Omental fat pad (tissue), 4 donors: ENCODE data around the gene C4orf17. TPM values are rescaled to one million over a fixed set of nuclear protein-coding genes. Genes with fewer than 3 reads are reported as not detected.

Experiments used
- ATAC-seq: fragments of 150-250 bp; one replicate; pipeline ENCODE4 v1.9.1; 2016; ENCODE audit warnings: mild to moderate bottlenecking, moderate library complexity; ENCODE audit not compliant: low FRiP score
- DNase-seq: peaks from one replicate; pipeline ENCODE4 v3.0.0-alpha.2; 2019; ENCODE audit warnings: low spot score
- total RNA-seq, 4 donors: library from RNA; depleted of rRNA; stranded (reverse); fragments of >200 nt; gene quantifications; one replicate each; pipeline ENCODE4 v1.1.0, GENCODE V29; 2016
- TF ChIP-seq, protein P1 (sequence below), 3 donors: fragments of 450-650 bp; IDR thresholded peaks; one replicate each; pipeline ENCODE4 v1.5.1; 2016 to 2017; ENCODE audit warnings: antibody characterized with exemption in 3 of 3, mild to moderate bottlenecking in 3 of 3, moderate library complexity in 2 of 3

Gene C4orf17
- total RNA-seq, 4 donors from 2014 or later: not detected

GRCh38 chr4:99536271-99536670 lies 25.4 kb downstream of the C4orf17 start:
- no peak for ATAC-seq
- no peak for DNase-seq
- TF ChIP-seq, protein P1, sequence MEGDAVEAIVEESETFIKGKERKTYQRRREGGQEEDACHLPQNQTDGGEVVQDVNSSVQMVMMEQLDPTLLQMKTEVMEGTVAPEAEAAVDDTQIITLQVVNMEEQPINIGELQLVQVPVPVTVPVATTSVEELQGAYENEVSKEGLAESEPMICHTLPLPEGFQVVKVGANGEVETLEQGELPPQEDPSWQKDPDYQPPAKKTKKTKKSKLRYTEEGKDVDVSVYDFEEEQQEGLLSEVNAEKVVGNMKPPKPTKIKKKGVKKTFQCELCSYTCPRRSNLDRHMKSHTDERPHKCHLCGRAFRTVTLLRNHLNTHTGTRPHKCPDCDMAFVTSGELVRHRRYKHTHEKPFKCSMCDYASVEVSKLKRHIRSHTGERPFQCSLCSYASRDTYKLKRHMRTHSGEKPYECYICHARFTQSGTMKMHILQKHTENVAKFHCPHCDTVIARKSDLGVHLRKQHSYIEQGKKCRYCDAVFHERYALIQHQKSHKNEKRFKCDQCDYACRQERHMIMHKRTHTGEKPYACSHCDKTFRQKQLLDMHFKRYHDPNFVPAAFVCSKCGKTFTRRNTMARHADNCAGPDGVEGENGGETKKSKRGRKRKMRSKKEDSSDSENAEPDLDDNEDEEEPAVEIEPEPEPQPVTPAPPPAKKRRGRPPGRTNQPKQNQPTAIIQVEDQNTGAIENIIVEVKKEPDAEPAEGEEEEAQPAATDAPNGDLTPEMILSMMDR (IDR thresholded peaks at IDR 0.05): no peak

DNA sequence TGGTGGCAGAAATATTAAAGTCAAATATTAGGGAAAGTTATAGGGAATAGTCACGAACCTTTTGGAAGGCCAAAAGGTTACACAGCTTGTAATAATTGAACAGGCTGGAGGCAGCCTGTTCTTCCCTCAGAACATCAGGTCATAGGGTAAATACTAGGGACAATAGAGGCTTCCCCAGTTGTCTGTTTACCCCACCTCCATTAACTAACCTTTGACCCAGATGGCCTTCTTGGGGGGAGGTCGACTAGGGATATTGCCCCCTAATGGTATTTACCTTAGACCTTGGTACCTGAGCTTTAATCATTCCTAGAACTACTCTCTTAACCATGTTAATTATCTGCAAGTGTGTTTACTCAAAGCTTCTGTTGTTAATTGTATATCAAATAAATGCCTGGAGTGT lies 26.0 kb downstream of the C4orf17 start:
- TF ChIP-seq, protein P1 (IDR thresholded peaks at IDR 0.05): no peak
- ATAC-seq (no peak), DNase-seq (no peak)

DNA sequence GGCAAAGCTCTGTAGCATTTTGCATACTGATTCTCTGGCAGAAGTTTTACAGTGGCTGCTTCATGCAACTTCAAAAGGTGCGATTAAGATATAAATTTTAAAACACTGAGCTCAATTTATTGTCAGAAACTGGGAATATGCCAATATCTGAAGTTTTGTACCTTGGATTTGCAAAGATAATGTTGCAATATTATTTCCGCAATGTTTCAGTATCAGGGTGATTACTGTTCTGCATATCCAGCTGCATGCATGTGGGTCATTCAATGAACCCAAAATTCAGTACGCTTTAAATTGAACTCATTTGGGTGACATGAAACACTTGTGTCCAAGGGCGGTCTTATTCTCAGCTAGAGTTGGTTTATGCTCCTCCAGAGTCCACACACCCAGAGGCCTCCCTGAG lies 26.9 kb downstream of the C4orf17 start:
- ATAC-seq: no peak
- TF ChIP-seq, protein P1 (IDR thresholded peaks at IDR 0.05): no peak
- no peak for DNase-seq

GRCh38 chr4:99540277-99540939 lies 29.6 kb downstream of the C4orf17 start:
- ATAC-seq (no peak), DNase-seq (no peak)
- TF ChIP-seq, protein P1 (IDR thresholded peaks at IDR 0.05): no peak

- no peak for ATAC-seq
- TF ChIP-seq, protein P1 (IDR thresholded peaks at IDR 0.05): no peak
- no peak for DNase-seq
Observed at GRCh38 chr4:99552872-99553271, 42.1 kb downstream of the C4orf17 start.

GRCh38 chr4:99563310-99564186 lies 52.7 kb downstream of the C4orf17 start, which contains the start of gene TRMT10A:
Gene TRMT10A (minus strand): TSS chr4:99564039. CDS start chr4:99559338, 4,701 bp downstream.
- ATAC-seq (peak; percentile 99), DNase-seq (peak; percentile 90)
- TF ChIP-seq, protein P1 (IDR thresholded peaks at IDR 0.05): no peak
